ENCODE data around the gene ANKRD33B. TPM values are rescaled to one million over a fixed set of nuclear protein-coding genes. Genes with fewer than 3 reads are reported as not detected.

Gene ANKRD33B
- total and polyA plus RNA-seq, 2 of the 8 experiments (the other 6 are each of a cell fraction or from before 2014, with no cell fraction given), result 6.9 to 20.6 TPM

GRCh38 chr5:10577371-10578292, 13.8 kb downstream of the ANKRD33B start:
- no peak overlapping the region for H3K23ac ChIP-seq (ENCODE audit: insufficient read length)
- no peak for DNase-seq (ENCODE audit: low read depth in 1 of 2, low spot score in 2 of 2)
- no peak overlapping the region for H2BK120ac ChIP-seq (replicated peaks; ENCODE audit: low read depth, low read length)
- no peak overlapping the region for H4K91ac ChIP-seq (replicated peaks; ENCODE audit: insufficient read length, low read length)
- POLR2A ChIA-PET (ENCODE audit: partially characterized antibody), result interaction anchor here (1.2 kb wide), 1 partner anchor 44 kb away, joined by 4 read pairs; no protein-coding TSS in a partner anchor
- no peak overlapping the region for H3K14ac ChIP-seq (ENCODE audit: insufficient read length)
- peak overlapping the region; percentile 60; the same call in 1 of the 2 replicates for H2BK12ac ChIP-seq (ENCODE audit: low read depth, low read length)
- no peak overlapping the region for H3K56ac ChIP-seq (replicated peaks; ENCODE audit: insufficient read length, low read depth, low read length)
- H3K18ac ChIP-seq (ENCODE audit: extremely low read depth, low read length), result peak overlapping the region; percentile 60; the same call in 1 of the 2 replicates
- no peak overlapping the region; the same call in 1 of the 2 replicates for H2BK5ac ChIP-seq (ENCODE audit: low read depth, low read length)
- no peak overlapping the region; a peak in 1 of 4 replicates for H3K4me2 ChIP-seq (ENCODE audit: insufficient read depth in 1 of 2, low read depth in 2 of 2, low read length in 2 of 2)
- no peaks in the 10 kb centered on the region for H3K36me3 ChIP-seq (ENCODE audit: control insufficient read depth in 2 of 4, insufficient read depth in 4 of 4, low read length in 3 of 4)
- no peaks in the 10 kb centered on the region for H3K9me3 ChIP-seq (ENCODE audit: insufficient read depth in 2 of 2, low read depth in 1 of 2, low read length in 1 of 2)
- 74% methylated on average over 17 of the region's 18 CpGs; no CpG with 5 or more reads in 1 of the 2 experiments for WGBS, 2 experiments (ENCODE audit: extremely low coverage in 1 of 2, insufficient coverage in 1 of 2, insufficient read length in 1 of 2, insufficient replicate concordance in 2 of 2, low coverage in 1 of 2, low lambda C conversion rate in 2 of 2, missing lambda C conversion rate in 1 of 2)
- H2BK20ac ChIP-seq (ENCODE audit: low read length), result 0 out of 2 replicates have a peak overlapping the region, but pooled peaks have one; percentile 32
- no peaks in the 10 kb centered on the region for H4K20me1 ChIP-seq (replicated peaks in 1 of 2; ENCODE audit: control insufficient read depth in 1 of 2, insufficient read depth in 2 of 2, low read length in 2 of 2)
- no peak overlapping the region for H3K27ac ChIP-seq (ENCODE audit: low read depth, low read length)
- H3K9ac ChIP-seq (replicated peaks in 1 of 4; ENCODE audit: extremely low read depth in 1 of 4, low read depth in 3 of 4, low read length in 3 of 4), result no peak overlapping the region
- no peak for FAIRE-seq
- H3K79me2 ChIP-seq (ENCODE audit: control insufficient read depth in 1 of 2, insufficient read depth in 2 of 2, low read length in 2 of 2), result no peaks in the 10 kb centered on the region; a peak in 1 of 4 replicates
- H3K4ac ChIP-seq (replicated peaks; ENCODE audit: insufficient read length, low read depth, low read length), result no peak overlapping the region
- peak overlapping the region; percentile 46; the same call in 1 of the 2 replicates for H2BK15ac ChIP-seq (ENCODE audit: low read length)
- no peak overlapping the region for H2AFZ ChIP-seq (ENCODE audit: low read length)
- H3K79me1 ChIP-seq (ENCODE audit: low read depth, low read length), result no peaks in the 10 kb centered on the region; the same call in none of the 2 replicates
- H3K4me1 ChIP-seq (replicated peaks in 1 of 4; ENCODE audit: control insufficient read depth in 3 of 4, insufficient read depth in 4 of 4, low read length in 3 of 4), result peaks cover 0 to 5% (median 3%) of the 10 kb centered on the region in 4 experiments; a peak in 4 of 7 replicates
- peak overlapping the region; percentile 53; the same call in 1 of the 2 replicates for H2AK5ac ChIP-seq (ENCODE audit: low read depth, low read length)
- H4K5ac ChIP-seq (ENCODE audit: insufficient read length, low read depth, low read length), result no peak overlapping the region
- no peaks in the 10 kb centered on the region for H3K27me3 ChIP-seq (replicated peaks in 1 of 4; ENCODE audit: control insufficient read depth in 3 of 4, extremely low read depth in 1 of 4, insufficient read depth in 3 of 4, low read length in 3 of 4)
- H3K4me3 ChIP-seq (ENCODE audit: extremely low read depth in 1 of 4, insufficient read depth in 2 of 4, low read depth in 3 of 4, low read length in 4 of 4), result no peak overlapping the region
- no peaks in the 10 kb centered on the region for H3K23me2 ChIP-seq (ENCODE audit: low read depth, low read length)
- no peak overlapping the region for H4K8ac ChIP-seq (ENCODE audit: extremely low read depth, insufficient read depth, low read length)
- TF ChIP-seq SRF (IDR thresholded peaks at IDR 0.05; ENCODE audit: low read depth, low read length), result no peak
- CTCF ChIA-PET (ENCODE audit: partially characterized antibody), result interaction anchor here (0.7 to 3.8 kb wide), 16 partner anchors 7 to 124 kb away, joined by 3 to 31 read pairs (median 5); no protein-coding TSS in a partner anchor
